ENCODE data around the gene ISG20. TPM values are rescaled to one million over a fixed set of nuclear protein-coding genes. Genes with fewer than 3 reads are reported as not detected.

The ISG20 gene
- total and polyA plus RNA-seq, 2 of the 8 experiments (the other 6 are each of a cell fraction or from before 2014, with no cell fraction given) = 2.9 to 5.2 TPM

DNA sequence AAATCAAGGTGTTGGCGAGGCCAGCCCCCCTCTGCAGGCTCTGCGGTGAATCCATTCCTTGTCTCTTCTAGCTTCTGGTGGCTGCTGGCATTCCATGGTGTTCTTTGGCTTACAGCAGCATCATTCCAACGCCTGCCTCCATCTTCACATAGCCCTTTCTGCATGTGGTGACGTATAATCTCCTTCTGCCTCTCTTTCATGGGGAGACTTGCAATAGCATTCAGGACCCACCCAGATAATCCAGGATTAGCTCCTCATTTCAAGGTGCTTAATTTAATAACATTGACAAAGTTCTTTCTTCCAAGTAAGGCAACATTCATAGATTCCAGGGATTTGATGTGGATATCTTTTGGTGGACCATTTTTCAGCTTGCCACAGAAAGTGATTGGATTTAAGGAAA is 35.8 kb downstream of the ISG20 start:
- no peak overlapping the region for H2BK5ac ChIP-seq (ENCODE audit: low read depth, low read length)
- H4K91ac ChIP-seq (replicated peaks; ENCODE audit: insufficient read length, low read length) = no peak overlapping the region
- H3K4me1 ChIP-seq (replicated peaks in 1 of 4; ENCODE audit: control insufficient read depth in 3 of 4, insufficient read depth in 4 of 4, low read length in 3 of 4) = no peaks in the 10 kb centered on the region
- no peak overlapping the region for H2BK12ac ChIP-seq (ENCODE audit: low read depth, low read length)
- H2BK20ac ChIP-seq (ENCODE audit: low read length) = no peak overlapping the region
- no peak overlapping the region for H3K9ac ChIP-seq (replicated peaks in 1 of 4; ENCODE audit: extremely low read depth in 1 of 4, low read depth in 3 of 4, low read length in 3 of 4)
- WGBS, 2 experiments (ENCODE audit: extremely low coverage in 1 of 2, insufficient coverage in 1 of 2, insufficient read length in 1 of 2, insufficient replicate concordance in 2 of 2, low coverage in 1 of 2, low lambda C conversion rate in 2 of 2, missing lambda C conversion rate in 1 of 2) = 87% methylated on average over 4 of the region's 4 CpGs; no CpG with 5 or more reads in 1 of the 2 experiments
- no peak overlapping the region for H2BK120ac ChIP-seq (replicated peaks; ENCODE audit: low read depth, low read length)
- CTCF ChIA-PET (ENCODE audit: partially characterized antibody) = interaction anchor here (1.0 to 2.9 kb wide), 4 partner anchors 10 to 158 kb away, joined by 3 to 11 read pairs (median 6); no protein-coding TSS in a partner anchor
- FAIRE-seq (no peak), DNase-seq (ENCODE audit: low read depth in 1 of 2, low spot score in 2 of 2) (peak in 1 of 2 experiments; percentile 20)
- no peak overlapping the region for H2BK15ac ChIP-seq (ENCODE audit: low read length)
- no peak overlapping the region for H3K23ac ChIP-seq (ENCODE audit: insufficient read length)
- H3K79me2 ChIP-seq (ENCODE audit: control insufficient read depth in 1 of 2, insufficient read depth in 2 of 2, low read length in 2 of 2) = no peaks in the 10 kb centered on the region
- H3K14ac ChIP-seq (ENCODE audit: insufficient read length) = no peak overlapping the region
- H2AK5ac ChIP-seq (ENCODE audit: low read depth, low read length) = no peak overlapping the region
- H3K18ac ChIP-seq (ENCODE audit: extremely low read depth, low read length) = no peak overlapping the region
- H3K56ac ChIP-seq (replicated peaks; ENCODE audit: insufficient read length, low read depth, low read length) = no peak overlapping the region
- no peak overlapping the region for H3K27ac ChIP-seq (ENCODE audit: low read depth, low read length)
- H4K8ac ChIP-seq (ENCODE audit: extremely low read depth, insufficient read depth, low read length) = no peak overlapping the region
- no peak overlapping the region for H3K4ac ChIP-seq (replicated peaks; ENCODE audit: insufficient read length, low read depth, low read length)
- no peaks in the 10 kb centered on the region for H3K27me3 ChIP-seq (replicated peaks in 1 of 4; ENCODE audit: control insufficient read depth in 3 of 4, extremely low read depth in 1 of 4, insufficient read depth in 3 of 4, low read length in 3 of 4)
- no peaks in the 10 kb centered on the region for H3K9me3 ChIP-seq (ENCODE audit: insufficient read depth in 2 of 2, low read depth in 1 of 2, low read length in 1 of 2)
- H3K36me3 ChIP-seq (ENCODE audit: control insufficient read depth in 2 of 4, insufficient read depth in 4 of 4, low read length in 3 of 4) = no peaks in the 10 kb centered on the region
- H3K4me3 ChIP-seq (ENCODE audit: extremely low read depth in 1 of 4, insufficient read depth in 2 of 4, low read depth in 3 of 4, low read length in 4 of 4) = no peak overlapping the region
- no peaks in the 10 kb centered on the region for H3K79me1 ChIP-seq (ENCODE audit: low read depth, low read length)
- H2AFZ ChIP-seq (ENCODE audit: low read length) = no peak overlapping the region
- H3K23me2 ChIP-seq (ENCODE audit: low read depth, low read length) = no peaks in the 10 kb centered on the region
- no peak overlapping the region for H4K5ac ChIP-seq (ENCODE audit: insufficient read length, low read depth, low read length)
- no peak overlapping the region for H3K4me2 ChIP-seq (ENCODE audit: insufficient read depth in 1 of 2, low read depth in 2 of 2, low read length in 2 of 2)
- H4K20me1 ChIP-seq (replicated peaks in 1 of 2; ENCODE audit: control insufficient read depth in 1 of 2, insufficient read depth in 2 of 2, low read length in 2 of 2) = no peaks in the 10 kb centered on the region
- POLR2A ChIA-PET (ENCODE audit: partially characterized antibody) = no interaction called here
- TF ChIP-seq, protein P1, sequence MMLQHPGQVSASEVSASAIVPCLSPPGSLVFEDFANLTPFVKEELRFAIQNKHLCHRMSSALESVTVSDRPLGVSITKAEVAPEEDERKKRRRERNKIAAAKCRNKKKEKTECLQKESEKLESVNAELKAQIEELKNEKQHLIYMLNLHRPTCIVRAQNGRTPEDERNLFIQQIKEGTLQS (IDR thresholded peaks at IDR 0.05; ENCODE audit: insufficient read depth, low read depth, low read length) = no peak
- TF ChIP-seq PHF8 (conservative IDR thresholded peaks at IDR 0.05; ENCODE audit: low read depth, low read length) = no peak
- TF ChIP-seq CBX5 (IDR thresholded peaks at IDR 0.05; ENCODE audit: low read depth, low read length) = no peak
- no peak for TF ChIP-seq HDAC6 (IDR thresholded peaks at IDR 0.05; ENCODE audit: low read depth, low read length)
- TF ChIP-seq TBP (IDR thresholded peaks at IDR 0.05; ENCODE audit: low read depth, low read length) = no peak
- TF ChIP-seq POLR2AphosphoS5 (IDR thresholded peaks at IDR 0.05; ENCODE audit: low read depth, low read length) = no peak
- TF ChIP-seq CEBPB (IDR thresholded peaks at IDR 0.05; ENCODE audit: low read depth, low read length) = no peak
- no peak for TF ChIP-seq TEAD4 (IDR thresholded peaks at IDR 0.05; ENCODE audit: low read depth, low read length)
- no peak for TF ChIP-seq CTBP2 (IDR thresholded peaks at IDR 0.05; ENCODE audit: borderline replicate concordance, insufficient read depth, insufficient read length, low read length)
- TF ChIP-seq, protein P2, sequence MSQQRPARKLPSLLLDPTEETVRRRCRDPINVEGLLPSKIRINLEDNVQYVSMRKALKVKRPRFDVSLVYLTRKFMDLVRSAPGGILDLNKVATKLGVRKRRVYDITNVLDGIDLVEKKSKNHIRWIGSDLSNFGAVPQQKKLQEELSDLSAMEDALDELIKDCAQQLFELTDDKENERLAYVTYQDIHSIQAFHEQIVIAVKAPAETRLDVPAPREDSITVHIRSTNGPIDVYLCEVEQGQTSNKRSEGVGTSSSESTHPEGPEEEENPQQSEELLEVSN (IDR thresholded peaks at IDR 0.05) = no peak
- no peak for TF ChIP-seq TAF7 (optimal IDR thresholded peaks at IDR 0.05; ENCODE audit: borderline replicate concordance, low read depth, low read length)
- no peak for TF ChIP-seq BRCA1 (IDR thresholded peaks at IDR 0.05; ENCODE audit: low read depth, low read length)
- TF ChIP-seq HDAC2 (IDR thresholded peaks at IDR 0.05; ENCODE audit: borderline replicate concordance in 1 of 2, low read depth in 2 of 2, low read length in 2 of 2) = no peak
